WI38 (cell line): ENCODE data around the gene DAPK1.

ENCODE experiments used
- H3K4me3 ChIP-seq: 2 replicates; pipeline ENCODE4 v1.5.1; 2011; ENCODE audit warnings: low read depth, mild to moderate bottlenecking, control low read depth, low read length
- CTCF ChIP-seq: IDR thresholded peaks from 2 replicates; pipeline ENCODE4 v1.5.1; 2012; ENCODE audit warnings: low read depth, mild to moderate bottlenecking, control low read depth, low read length

DAPK1 gene

DNA sequence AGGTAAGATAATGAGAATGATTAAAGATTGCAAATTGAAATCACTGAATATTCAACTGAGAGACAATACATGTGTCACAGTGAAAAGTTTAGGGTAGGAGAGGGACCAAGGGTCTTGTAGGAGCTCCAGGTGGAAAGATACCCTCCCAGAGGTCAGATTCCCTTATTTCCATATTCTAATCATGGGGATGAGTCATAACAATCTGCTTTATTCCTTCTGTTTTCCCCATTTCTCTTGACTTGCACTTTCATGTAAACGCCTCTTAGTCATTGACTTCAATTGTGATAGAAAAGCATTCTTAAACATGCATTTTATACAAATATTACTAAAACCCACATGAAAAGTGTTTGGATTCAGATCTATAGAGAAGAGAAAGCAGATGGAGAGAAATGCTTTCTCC is 147.0 kb downstream of the DAPK1 start:
- no peak overlapping the region for H3K4me3 ChIP-seq
- TF ChIP-seq CTCF: no peak

- no peak overlapping the region for H3K4me3 ChIP-seq
- TF ChIP-seq CTCF: no peak
These were observed 148.9 kb downstream of the DAPK1 start for GRCh38 chr9:87646546-87646945.

DNA sequence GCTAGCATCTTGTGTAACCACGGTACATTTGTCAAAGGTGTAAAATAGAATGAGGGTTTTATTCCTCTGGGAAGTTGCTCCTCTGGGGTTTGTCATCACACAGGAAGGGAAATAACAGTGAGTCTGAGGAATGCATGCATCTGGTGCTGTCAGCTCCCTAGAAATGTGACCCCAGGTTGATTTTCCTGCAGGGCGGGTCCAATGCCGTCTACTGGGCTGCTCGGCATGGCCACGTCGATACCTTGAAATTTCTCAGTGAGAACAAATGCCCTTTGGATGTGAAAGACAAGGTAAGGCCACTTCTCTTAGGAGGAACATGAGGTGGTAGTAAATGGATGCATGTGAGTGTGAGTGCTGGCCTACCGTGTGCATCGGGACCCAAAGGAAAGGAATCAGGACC is 149.4 kb downstream of the DAPK1 start:
- H3K4me3 ChIP-seq: no peak overlapping the region
- no peak for TF ChIP-seq CTCF

DNA sequence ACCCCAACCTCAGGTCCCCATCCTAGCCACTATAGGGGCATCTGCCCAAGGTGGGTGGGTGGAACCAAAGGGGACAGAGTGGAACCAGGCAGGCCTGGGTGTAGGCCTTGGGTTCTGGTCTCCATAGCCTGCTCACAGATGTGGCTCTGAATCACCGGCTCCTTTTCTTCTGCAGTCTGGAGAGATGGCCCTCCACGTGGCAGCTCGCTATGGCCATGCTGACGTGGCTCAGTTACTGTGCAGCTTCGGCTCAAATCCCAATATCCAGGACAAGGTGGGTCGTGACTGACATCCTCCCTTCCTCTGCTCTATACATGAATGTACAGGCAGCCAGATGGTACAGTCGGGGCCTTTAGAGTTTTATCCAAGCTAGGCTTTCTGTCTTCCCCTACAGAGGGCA is 150.9 kb downstream of the DAPK1 start:
- no peak for TF ChIP-seq CTCF
- H3K4me3 ChIP-seq: no peak overlapping the region

- no peak for TF ChIP-seq CTCF
- no peak overlapping the region for H3K4me3 ChIP-seq
These were observed 153.1 kb downstream of the DAPK1 start for GRCh38 chr9:87650611-87651295.

GRCh38 chr9:87651431-87651830 is 153.8 kb downstream of the DAPK1 start:
- H3K4me3 ChIP-seq: no peak overlapping the region
- no peak for TF ChIP-seq CTCF

- no peak overlapping the region for H3K4me3 ChIP-seq
- TF ChIP-seq CTCF: no peak
These were observed 156.3 kb downstream of the DAPK1 start for GRCh38 chr9:87653941-87654340.
